HL-60 (cell line): ENCODE data around the gene RPL32.

Source experiments
- TF ChIP-seq, protein P1 (sequence below): IDR thresholded peaks from one replicate; pipeline ENCODE4 v1.5.1; 2011; ENCODE audit warnings: low read length, control low read depth, inconsistent platforms; ENCODE audit not compliant: insufficient read depth
- TF ChIP-seq, protein P2 (sequence below): IDR thresholded peaks from 2 replicates; pipeline ENCODE4 v1.6.1; 2012; ENCODE audit warnings: low read depth; ENCODE audit not compliant: insufficient replicate concordance

DNA sequence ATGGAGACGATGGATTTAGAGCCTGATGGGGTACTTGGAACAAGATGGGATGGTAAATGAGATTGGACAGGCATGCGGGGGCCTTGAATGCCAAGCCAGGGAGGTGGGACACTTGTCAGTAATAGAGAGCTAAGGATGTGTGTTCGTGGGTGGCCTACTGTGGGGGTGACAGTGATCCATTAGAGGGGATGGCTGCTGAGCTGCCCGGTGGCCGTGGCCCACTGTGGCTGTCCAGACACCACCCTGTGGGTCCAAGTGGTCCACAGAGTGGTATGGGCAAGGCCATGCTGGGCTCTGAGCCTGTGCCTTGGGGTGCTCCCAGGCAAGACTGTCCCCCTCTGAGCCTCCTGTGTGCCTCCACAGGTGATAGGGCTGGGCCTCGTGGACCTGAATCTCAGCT is 27.4 kb downstream of the RPL32 start:
- TF ChIP-seq, protein P1, sequence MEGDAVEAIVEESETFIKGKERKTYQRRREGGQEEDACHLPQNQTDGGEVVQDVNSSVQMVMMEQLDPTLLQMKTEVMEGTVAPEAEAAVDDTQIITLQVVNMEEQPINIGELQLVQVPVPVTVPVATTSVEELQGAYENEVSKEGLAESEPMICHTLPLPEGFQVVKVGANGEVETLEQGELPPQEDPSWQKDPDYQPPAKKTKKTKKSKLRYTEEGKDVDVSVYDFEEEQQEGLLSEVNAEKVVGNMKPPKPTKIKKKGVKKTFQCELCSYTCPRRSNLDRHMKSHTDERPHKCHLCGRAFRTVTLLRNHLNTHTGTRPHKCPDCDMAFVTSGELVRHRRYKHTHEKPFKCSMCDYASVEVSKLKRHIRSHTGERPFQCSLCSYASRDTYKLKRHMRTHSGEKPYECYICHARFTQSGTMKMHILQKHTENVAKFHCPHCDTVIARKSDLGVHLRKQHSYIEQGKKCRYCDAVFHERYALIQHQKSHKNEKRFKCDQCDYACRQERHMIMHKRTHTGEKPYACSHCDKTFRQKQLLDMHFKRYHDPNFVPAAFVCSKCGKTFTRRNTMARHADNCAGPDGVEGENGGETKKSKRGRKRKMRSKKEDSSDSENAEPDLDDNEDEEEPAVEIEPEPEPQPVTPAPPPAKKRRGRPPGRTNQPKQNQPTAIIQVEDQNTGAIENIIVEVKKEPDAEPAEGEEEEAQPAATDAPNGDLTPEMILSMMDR, result no peak
- TF ChIP-seq, protein P2, sequence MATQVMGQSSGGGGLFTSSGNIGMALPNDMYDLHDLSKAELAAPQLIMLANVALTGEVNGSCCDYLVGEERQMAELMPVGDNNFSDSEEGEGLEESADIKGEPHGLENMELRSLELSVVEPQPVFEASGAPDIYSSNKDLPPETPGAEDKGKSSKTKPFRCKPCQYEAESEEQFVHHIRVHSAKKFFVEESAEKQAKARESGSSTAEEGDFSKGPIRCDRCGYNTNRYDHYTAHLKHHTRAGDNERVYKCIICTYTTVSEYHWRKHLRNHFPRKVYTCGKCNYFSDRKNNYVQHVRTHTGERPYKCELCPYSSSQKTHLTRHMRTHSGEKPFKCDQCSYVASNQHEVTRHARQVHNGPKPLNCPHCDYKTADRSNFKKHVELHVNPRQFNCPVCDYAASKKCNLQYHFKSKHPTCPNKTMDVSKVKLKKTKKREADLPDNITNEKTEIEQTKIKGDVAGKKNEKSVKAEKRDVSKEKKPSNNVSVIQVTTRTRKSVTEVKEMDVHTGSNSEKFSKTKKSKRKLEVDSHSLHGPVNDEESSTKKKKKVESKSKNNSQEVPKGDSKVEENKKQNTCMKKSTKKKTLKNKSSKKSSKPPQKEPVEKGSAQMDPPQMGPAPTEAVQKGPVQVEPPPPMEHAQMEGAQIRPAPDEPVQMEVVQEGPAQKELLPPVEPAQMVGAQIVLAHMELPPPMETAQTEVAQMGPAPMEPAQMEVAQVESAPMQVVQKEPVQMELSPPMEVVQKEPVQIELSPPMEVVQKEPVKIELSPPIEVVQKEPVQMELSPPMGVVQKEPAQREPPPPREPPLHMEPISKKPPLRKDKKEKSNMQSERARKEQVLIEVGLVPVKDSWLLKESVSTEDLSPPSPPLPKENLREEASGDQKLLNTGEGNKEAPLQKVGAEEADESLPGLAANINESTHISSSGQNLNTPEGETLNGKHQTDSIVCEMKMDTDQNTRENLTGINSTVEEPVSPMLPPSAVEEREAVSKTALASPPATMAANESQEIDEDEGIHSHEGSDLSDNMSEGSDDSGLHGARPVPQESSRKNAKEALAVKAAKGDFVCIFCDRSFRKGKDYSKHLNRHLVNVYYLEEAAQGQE, result no peak
